Measurements from ENCODE around the gene DDX31. TPM values are rescaled to one million over a fixed set of nuclear protein-coding genes. Genes with fewer than 3 reads are reported as not detected.

DDX31 gene
- polyA plus RNA-seq, 4 donors: 2.2 to 12.6 (median 4.9) TPM

DNA sequence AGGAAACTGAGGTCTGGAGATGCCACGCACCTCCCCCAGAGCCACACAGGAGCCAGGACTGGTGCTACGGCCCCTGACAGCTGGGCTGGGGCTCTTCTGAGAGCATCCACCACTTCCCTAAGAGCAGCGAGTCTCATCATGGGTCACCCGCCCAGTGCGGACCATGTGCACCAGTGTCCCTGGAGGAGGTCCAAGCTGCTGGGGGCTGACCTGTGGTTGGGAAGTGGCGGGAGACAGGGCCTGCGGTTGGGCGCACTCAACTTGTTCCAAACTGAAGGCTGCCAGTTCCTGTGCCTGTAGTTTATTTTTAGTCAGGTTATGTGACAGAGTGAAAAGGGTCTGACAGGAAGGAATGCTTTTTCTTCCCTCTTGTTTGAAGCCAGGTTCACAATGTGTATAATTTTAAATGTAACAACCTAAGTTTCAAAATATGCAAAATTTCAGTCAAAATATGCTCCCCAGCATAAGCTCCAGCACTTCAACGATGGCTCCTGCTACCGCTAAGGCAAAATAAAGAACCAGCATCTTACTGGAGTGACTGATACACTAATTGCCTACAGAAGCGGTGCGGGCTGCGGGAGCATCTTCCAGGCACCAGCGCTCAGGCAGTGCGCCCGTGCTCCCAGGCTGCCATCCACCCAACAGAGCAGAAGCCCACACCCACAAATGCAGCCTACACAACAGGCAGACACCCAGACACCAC lies 72.6 kb downstream of the DDX31 start:
- DNase-seq (no peak), FAIRE-seq (no peak)
- Histone ChIP-seq H3K4me1 (ENCODE audit: control insufficient read depth in 3 of 3, insufficient read depth in 2 of 3, low read depth in 1 of 3, low read length in 2 of 3) (no peaks in the 10 kb centered on the region), H3K4me3 (ENCODE audit: low read depth in 1 of 3, low read length in 3 of 3) (no peak overlapping the region), H3K36me3 (ENCODE audit: control insufficient read depth in 3 of 3, insufficient read depth in 2 of 3, low read depth in 1 of 3, low read length in 3 of 3) (peaks cover 2 to 44% (median 3%) of the 10 kb centered on the region in 3 donors), H3K27ac (ENCODE audit: low read depth in 1 of 3, low read length in 2 of 3) (no peak overlapping the region), H3K9me3 (ENCODE audit: control insufficient read depth in 2 of 2, insufficient read depth in 1 of 2, low read depth in 1 of 2, low read length in 1 of 2) (no peaks in the 10 kb centered on the region), H3K27me3 (ENCODE audit: control insufficient read depth in 3 of 3, insufficient read depth in 3 of 3, low read length in 3 of 3) (peaks cover 0 to 5% (median 3%) of the 10 kb centered on the region in 3 donors)
- 89 to 97% (median 96%) methylated on average over 16 of the region's 16 CpGs for WGBS, 3 donors

DNA sequence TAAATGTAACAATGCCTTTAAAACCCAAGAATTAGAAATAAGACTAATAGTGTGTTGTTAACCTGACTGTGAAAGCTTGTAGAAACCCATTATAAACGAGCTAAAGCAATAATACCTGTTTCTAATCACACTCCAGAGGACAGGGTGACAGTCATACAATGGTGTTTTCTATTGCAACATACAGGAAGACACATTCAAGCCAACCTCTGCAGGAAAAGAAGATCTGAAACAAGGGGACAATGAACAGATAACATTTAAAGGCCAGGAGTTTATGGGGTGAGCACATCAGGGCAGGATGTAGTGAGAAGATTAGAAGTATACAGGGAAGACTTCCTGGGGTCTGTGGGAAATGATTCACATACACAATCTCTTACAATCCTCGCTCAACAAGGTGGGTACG lies 73.6 kb downstream of the DDX31 start:
- FAIRE-seq (no peak), DNase-seq (no peak)
- H3K4me1 ChIP-seq (ENCODE audit: control insufficient read depth in 3 of 3, insufficient read depth in 2 of 3, low read depth in 1 of 3, low read length in 2 of 3): no peaks in the 10 kb centered on the region
- H3K9me3 ChIP-seq (ENCODE audit: control insufficient read depth in 2 of 2, insufficient read depth in 1 of 2, low read depth in 1 of 2, low read length in 1 of 2): no peaks in the 10 kb centered on the region
- WGBS, 3 donors: 64 to 71% (median 66%) methylated on average over 3 of the region's 3 CpGs
- peaks cover 0 to 15% (median 8%) of the 10 kb centered on the region in 3 donors for H3K27me3 ChIP-seq (ENCODE audit: control insufficient read depth in 3 of 3, insufficient read depth in 3 of 3, low read length in 3 of 3)
- no peak overlapping the region for H3K4me3 ChIP-seq (ENCODE audit: low read depth in 1 of 3, low read length in 3 of 3)
- peaks cover 2 to 37% (median 3%) of the 10 kb centered on the region in 3 donors for H3K36me3 ChIP-seq (ENCODE audit: control insufficient read depth in 3 of 3, insufficient read depth in 2 of 3, low read depth in 1 of 3, low read length in 3 of 3)
- no peak overlapping the region for H3K27ac ChIP-seq (ENCODE audit: low read depth in 1 of 3, low read length in 2 of 3)

DNA sequence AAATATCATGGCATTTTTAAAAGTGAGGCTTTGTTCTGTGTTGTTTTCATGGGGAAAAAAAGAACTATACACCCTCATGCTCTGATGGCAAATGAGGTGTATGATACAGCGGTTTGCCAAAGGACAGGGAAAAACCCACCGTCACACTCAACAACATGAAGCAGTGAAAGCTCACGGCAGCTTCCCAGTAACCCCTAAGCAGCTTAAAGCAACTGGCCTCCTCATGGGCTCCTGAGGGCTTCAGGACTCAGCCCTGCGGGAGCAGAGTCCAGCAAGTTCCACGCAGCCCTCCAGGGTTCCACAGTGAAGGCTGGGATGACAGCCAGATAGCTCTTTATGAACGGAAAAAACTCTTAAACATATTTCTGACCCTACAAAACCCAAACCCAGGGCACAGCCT lies 74.5 kb downstream of the DDX31 start:
- FAIRE-seq: no peak
- Histone ChIP-seq H3K27ac (ENCODE audit: low read depth in 1 of 3, low read length in 2 of 3) (no peak overlapping the region), H3K36me3 (ENCODE audit: control insufficient read depth in 3 of 3, insufficient read depth in 2 of 3, low read depth in 1 of 3, low read length in 3 of 3) (peaks cover 2 to 31% (median 3%) of the 10 kb centered on the region in 3 donors), H3K27me3 (ENCODE audit: control insufficient read depth in 3 of 3, insufficient read depth in 3 of 3, low read length in 3 of 3) (peaks cover 2 to 22% (median 15%) of the 10 kb centered on the region in 3 donors), H3K4me1 (ENCODE audit: control insufficient read depth in 3 of 3, insufficient read depth in 2 of 3, low read depth in 1 of 3, low read length in 2 of 3) (no peaks in the 10 kb centered on the region), H3K4me3 (ENCODE audit: low read depth in 1 of 3, low read length in 3 of 3) (no peak overlapping the region), H3K9me3 (ENCODE audit: control insufficient read depth in 2 of 2, insufficient read depth in 1 of 2, low read depth in 1 of 2, low read length in 1 of 2) (no peaks in the 10 kb centered on the region)
- no peak for DNase-seq
- 85 to 87% (median 85%) methylated on average over 6 of the region's 6 CpGs for WGBS, 3 donors

DNA sequence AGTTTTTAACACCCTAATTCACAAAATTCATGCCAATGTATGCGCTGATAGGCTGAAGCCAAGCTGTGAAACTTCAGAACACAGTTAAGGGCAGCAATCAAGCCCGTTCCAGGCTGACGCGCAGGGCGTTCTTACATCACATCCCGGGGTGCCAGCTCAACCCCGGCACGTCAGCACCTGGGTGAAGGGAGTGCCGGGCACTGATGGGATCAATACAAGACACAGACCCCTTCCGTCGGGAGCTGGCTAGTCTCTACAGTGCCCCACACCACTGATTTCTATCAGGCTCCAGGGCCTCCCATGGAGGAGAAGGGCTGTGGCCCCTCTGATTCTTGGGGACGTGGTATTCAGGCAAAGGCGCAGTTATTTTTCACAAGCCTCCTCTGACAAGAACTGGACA lies 75.4 kb downstream of the DDX31 start:
- WGBS, 3 donors: 95 to 97% (median 96%) methylated on average over 13 of the region's 13 CpGs
- Histone ChIP-seq H3K27me3 (ENCODE audit: control insufficient read depth in 3 of 3, insufficient read depth in 3 of 3, low read length in 3 of 3) (peaks cover 5 to 31% (median 15%) of the 10 kb centered on the region in 3 donors), H3K27ac (ENCODE audit: low read depth in 1 of 3, low read length in 2 of 3) (no peak overlapping the region), H3K4me1 (ENCODE audit: control insufficient read depth in 3 of 3, insufficient read depth in 2 of 3, low read depth in 1 of 3, low read length in 2 of 3) (no peaks in the 10 kb centered on the region), H3K36me3 (ENCODE audit: control insufficient read depth in 3 of 3, insufficient read depth in 2 of 3, low read depth in 1 of 3, low read length in 3 of 3) (peaks cover 2 to 23% (median 3%) of the 10 kb centered on the region in 3 donors), H3K9me3 (ENCODE audit: control insufficient read depth in 2 of 2, insufficient read depth in 1 of 2, low read depth in 1 of 2, low read length in 1 of 2) (no peaks in the 10 kb centered on the region), H3K4me3 (ENCODE audit: low read depth in 1 of 3, low read length in 3 of 3) (no peak overlapping the region)
- no peak for DNase-seq
- no peak for FAIRE-seq

DNA sequence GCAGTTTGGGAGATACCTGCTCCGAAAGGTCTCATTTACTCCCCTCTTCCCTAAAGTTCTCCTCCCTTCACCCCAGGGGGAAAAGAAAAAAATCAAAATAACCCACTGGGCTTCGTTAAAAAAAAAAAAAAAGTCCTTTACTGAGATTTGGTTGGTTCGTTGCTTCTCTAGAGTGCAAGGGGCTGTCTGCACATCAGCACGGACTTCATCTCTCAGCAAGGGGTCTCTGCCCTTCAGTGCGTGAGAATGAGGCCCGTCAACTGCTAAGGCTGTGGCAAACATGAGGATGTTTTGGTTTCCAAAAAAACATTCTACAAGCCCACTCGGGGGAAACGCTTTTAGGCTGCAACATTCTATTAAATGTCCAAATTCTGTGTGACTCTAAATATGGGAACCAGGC lies 77.3 kb downstream of the DDX31 start:
- WGBS, 3 donors: 79 to 86% (median 85%) methylated on average over 8 of the region's 8 CpGs
- Histone ChIP-seq H3K4me3 (ENCODE audit: low read depth in 1 of 3, low read length in 3 of 3) (no peak overlapping the region), H3K27ac (ENCODE audit: low read depth in 1 of 3, low read length in 2 of 3) (no peak overlapping the region), H3K9me3 (ENCODE audit: control insufficient read depth in 2 of 2, insufficient read depth in 1 of 2, low read depth in 1 of 2, low read length in 1 of 2) (peaks cover 0 to 3% of the 10 kb centered on the region in 2 donors), H3K36me3 (ENCODE audit: control insufficient read depth in 3 of 3, insufficient read depth in 2 of 3, low read depth in 1 of 3, low read length in 3 of 3) (peaks cover 2 to 23% (median 3%) of the 10 kb centered on the region in 3 donors), H3K27me3 (ENCODE audit: control insufficient read depth in 3 of 3, insufficient read depth in 3 of 3, low read length in 3 of 3) (peaks cover 8 to 48% (median 33%) of the 10 kb centered on the region in 3 donors), H3K4me1 (ENCODE audit: control insufficient read depth in 3 of 3, insufficient read depth in 2 of 3, low read depth in 1 of 3, low read length in 2 of 3) (no peaks in the 10 kb centered on the region)
- DNase-seq: no peak
- no peak for FAIRE-seq

DNA sequence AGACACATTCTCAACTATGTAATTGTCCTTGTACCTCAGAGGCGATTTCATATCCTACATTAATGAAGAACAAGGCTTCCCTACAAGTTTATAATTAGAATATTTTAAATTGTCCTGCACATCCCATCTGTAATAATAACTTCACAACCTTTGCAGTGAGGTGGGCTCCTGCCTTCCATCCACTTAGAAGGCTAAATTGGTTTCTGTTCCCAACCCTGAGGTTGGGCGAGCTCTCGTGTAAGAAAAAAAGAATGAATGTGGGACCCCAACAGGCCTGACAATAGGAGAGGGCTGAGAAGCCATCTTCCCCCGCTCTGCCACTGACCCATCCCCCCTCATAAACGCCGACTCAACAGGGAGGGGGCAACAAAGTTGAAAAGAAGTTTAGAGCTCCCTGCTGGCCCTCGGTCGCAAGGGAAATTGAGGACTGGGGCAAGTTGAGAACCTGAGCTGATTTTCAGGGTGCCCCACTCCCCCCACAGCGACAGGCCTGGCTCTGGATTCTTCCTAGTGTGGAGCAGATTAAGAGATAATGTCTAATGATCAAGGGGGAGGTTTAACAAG lies 78.0 kb downstream of the DDX31 start:
- Histone ChIP-seq H3K27ac (ENCODE audit: low read depth in 1 of 3, low read length in 2 of 3) (no peak overlapping the region), H3K9me3 (ENCODE audit: control insufficient read depth in 2 of 2, insufficient read depth in 1 of 2, low read depth in 1 of 2, low read length in 1 of 2) (peaks cover 0 to 3% of the 10 kb centered on the region in 2 donors), H3K27me3 (ENCODE audit: control insufficient read depth in 3 of 3, insufficient read depth in 3 of 3, low read length in 3 of 3) (peaks cover 14 to 55% (median 37%) of the 10 kb centered on the region in 3 donors), H3K4me3 (ENCODE audit: low read depth in 1 of 3, low read length in 3 of 3) (no peak overlapping the region), H3K36me3 (ENCODE audit: control insufficient read depth in 3 of 3, insufficient read depth in 2 of 3, low read depth in 1 of 3, low read length in 3 of 3) (peaks cover 0 to 19% (median 2%) of the 10 kb centered on the region in 3 donors), H3K4me1 (ENCODE audit: control insufficient read depth in 3 of 3, insufficient read depth in 2 of 3, low read depth in 1 of 3, low read length in 2 of 3) (no peaks in the 10 kb centered on the region)
- 50 to 71% (median 70%) methylated on average over 9 of the region's 9 CpGs for WGBS, 3 donors
- no peak for FAIRE-seq
- DNase-seq: no peak

DNA sequence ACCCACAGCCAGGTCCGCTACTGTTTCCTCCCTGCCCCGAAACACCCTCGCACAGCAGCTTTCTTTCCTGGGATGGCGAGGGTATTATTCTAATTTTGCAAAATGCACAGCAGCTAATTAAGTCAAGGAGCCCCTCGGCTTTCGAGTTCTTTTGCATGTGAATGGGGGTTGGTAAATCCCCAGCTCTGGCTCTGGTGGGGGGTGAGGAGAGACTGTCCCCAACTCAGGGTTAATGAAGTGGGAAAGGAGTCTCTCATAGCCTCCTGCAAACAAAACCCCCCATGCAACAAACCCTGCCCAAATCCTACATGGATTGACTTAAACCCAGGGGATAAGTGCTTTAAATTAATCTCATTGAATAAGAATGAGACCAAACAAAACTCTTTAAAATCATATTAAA lies 78.5 kb downstream of the DDX31 start:
- Histone ChIP-seq H3K27me3 (ENCODE audit: control insufficient read depth in 3 of 3, insufficient read depth in 3 of 3, low read length in 3 of 3) (peaks cover 19 to 61% (median 42%) of the 10 kb centered on the region in 3 donors), H3K27ac (ENCODE audit: low read depth in 1 of 3, low read length in 2 of 3) (no peak overlapping the region), H3K36me3 (ENCODE audit: control insufficient read depth in 3 of 3, insufficient read depth in 2 of 3, low read depth in 1 of 3, low read length in 3 of 3) (peaks cover 0 to 15% (median 2%) of the 10 kb centered on the region in 3 donors), H3K4me1 (ENCODE audit: control insufficient read depth in 3 of 3, insufficient read depth in 2 of 3, low read depth in 1 of 3, low read length in 2 of 3) (no peaks in the 10 kb centered on the region), H3K9me3 (ENCODE audit: control insufficient read depth in 2 of 2, insufficient read depth in 1 of 2, low read depth in 1 of 2, low read length in 1 of 2) (peaks cover 0 to 3% of the 10 kb centered on the region in 2 donors), H3K4me3 (ENCODE audit: low read depth in 1 of 3, low read length in 3 of 3) (no peak overlapping the region)
- 21 to 32% (median 23%) methylated on average over 6 of the region's 6 CpGs for WGBS, 3 donors
- no peak for DNase-seq
- FAIRE-seq: no peak

DNA sequence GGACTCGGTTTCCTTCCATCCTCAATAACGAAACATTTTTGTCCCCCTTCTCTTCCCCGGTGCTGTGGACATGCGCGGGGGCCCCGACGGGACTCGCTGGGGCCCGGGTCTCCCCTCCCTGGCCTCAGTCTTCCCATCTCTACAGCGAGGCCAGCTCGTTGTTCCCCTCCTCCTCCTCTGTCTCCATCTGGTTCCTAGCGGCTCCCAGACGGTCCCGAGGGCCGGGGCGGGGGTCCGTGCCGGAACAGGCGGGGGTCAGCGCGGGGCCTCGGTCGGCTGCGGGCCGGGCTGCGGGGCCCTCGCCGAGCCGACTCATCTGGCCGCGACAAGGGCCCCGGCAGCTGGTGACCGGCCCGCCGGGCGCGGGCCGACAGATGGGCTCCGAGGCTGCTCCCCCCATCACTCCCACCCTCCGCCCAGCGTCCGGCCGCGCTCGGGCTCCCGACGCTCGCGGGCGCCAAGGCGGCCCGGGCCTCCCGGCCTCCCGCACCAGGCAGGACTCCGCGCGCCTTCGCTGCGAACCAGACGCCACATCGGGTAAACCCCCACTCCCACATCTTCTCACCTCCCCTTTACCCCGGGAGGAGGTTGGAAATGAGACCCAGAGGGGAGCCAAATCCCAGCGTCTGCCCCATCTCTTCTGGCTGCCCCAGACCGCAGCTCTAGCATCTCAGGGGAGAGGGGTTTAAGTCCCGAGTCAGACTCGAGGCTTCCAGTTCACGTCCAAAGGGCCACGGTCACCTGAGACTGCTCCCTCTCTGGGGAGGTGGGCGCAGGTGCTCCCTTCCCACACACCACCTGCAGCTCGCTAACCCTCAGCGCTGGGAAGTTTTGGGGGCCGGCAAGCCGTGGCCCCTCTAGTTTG lies 79.2 kb downstream of the DDX31 start:
- H3K36me3 ChIP-seq (ENCODE audit: control insufficient read depth in 3 of 3, insufficient read depth in 2 of 3, low read depth in 1 of 3, low read length in 3 of 3): peaks cover 0 to 15% (median 2%) of the 10 kb centered on the region in 3 donors
- H3K9me3 ChIP-seq (ENCODE audit: control insufficient read depth in 2 of 2, insufficient read depth in 1 of 2, low read depth in 1 of 2, low read length in 1 of 2): peaks cover 0 to 3% of the 10 kb centered on the region in 2 donors
- H3K27ac ChIP-seq (ENCODE audit: low read depth in 1 of 3, low read length in 2 of 3): no peak overlapping the region
- H3K4me1 ChIP-seq (ENCODE audit: control insufficient read depth in 3 of 3, insufficient read depth in 2 of 3, low read depth in 1 of 3, low read length in 2 of 3): no peaks in the 10 kb centered on the region
- peaks cover 19 to 67% (median 49%) of the 10 kb centered on the region in 3 donors for H3K27me3 ChIP-seq (ENCODE audit: control insufficient read depth in 3 of 3, insufficient read depth in 3 of 3, low read length in 3 of 3)
- DNase-seq: no peak
- 3 to 11% (median 8%) methylated on average over 57 to 73 of the region's 73 CpGs for WGBS, 3 donors
- no peak for FAIRE-seq
- no peak overlapping the region for H3K4me3 ChIP-seq (ENCODE audit: low read depth in 1 of 3, low read length in 3 of 3)
